ENCODE measurements around the gene ELL. TPM values are rescaled to one million over a fixed set of nuclear protein-coding genes. Genes with fewer than 3 reads are reported as not detected.

ELL gene
- total RNA-seq, 1 donor from 2014 or later = 11.0 TPM

DNA sequence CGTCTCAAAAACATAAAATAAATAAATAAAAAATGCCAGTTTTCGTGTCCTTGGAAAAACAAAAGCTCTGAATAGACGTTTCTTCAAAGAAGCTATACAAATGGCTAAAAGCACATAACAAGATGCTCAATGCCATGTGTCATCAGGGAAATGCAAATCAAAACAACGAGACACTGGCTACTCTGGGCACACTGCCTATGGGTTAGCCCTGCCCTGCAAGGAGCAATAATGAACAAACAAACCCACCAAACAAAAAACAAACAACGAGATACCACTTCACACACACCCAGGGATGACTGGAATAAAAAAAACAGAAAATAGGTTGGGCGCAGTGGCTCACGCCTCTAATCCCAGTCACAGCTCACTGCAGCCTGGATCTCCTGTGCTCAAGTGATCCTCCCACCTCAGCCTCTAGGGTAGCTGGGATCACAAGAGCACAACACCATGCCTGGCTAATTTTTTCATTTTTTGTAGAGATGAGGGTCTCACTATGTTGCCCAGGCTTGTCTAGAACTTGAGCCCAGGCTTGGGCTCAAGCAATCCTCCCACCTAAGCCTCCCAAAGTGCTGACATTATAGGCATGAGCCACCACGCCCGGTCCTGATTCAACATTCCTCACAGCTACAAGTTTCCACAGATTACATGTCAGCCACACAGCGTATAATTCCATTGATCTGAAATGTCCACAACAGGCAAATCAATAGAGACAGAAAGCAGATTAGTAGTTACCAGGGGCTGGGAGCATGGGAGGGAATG lies 68.4 kb downstream of the ELL start:
- Mint-ChIP-seq H3K9me3 (ENCODE audit: unreplicated experiment) (no peaks in the 10 kb centered on the region), H3K4me1 (ENCODE audit: unreplicated experiment) (no peaks in the 10 kb centered on the region), H3K27me3 (ENCODE audit: unreplicated experiment) (peaks cover 24% of the 10 kb centered on the region), H3K27ac (ENCODE audit: unreplicated experiment) (peak overlapping the region; percentile 23), H3K4me3 (ENCODE audit: unreplicated experiment) (no peak overlapping the region), H3K36me3 (ENCODE audit: low read depth, unreplicated experiment) (peaks cover 19% of the 10 kb centered on the region)
- DNase-seq (ENCODE audit: low spot score) = no peak
- TF ChIP-seq, protein P1, sequence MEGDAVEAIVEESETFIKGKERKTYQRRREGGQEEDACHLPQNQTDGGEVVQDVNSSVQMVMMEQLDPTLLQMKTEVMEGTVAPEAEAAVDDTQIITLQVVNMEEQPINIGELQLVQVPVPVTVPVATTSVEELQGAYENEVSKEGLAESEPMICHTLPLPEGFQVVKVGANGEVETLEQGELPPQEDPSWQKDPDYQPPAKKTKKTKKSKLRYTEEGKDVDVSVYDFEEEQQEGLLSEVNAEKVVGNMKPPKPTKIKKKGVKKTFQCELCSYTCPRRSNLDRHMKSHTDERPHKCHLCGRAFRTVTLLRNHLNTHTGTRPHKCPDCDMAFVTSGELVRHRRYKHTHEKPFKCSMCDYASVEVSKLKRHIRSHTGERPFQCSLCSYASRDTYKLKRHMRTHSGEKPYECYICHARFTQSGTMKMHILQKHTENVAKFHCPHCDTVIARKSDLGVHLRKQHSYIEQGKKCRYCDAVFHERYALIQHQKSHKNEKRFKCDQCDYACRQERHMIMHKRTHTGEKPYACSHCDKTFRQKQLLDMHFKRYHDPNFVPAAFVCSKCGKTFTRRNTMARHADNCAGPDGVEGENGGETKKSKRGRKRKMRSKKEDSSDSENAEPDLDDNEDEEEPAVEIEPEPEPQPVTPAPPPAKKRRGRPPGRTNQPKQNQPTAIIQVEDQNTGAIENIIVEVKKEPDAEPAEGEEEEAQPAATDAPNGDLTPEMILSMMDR (IDR thresholded peaks at IDR 0.05; ENCODE audit: unreplicated experiment) = no peak

GRCh38 chr19:18452386-18452785 lies 69.5 kb downstream of the ELL start:
- H3K27me3 Mint-ChIP-seq (ENCODE audit: unreplicated experiment) = peaks cover 24% of the 10 kb centered on the region
- no peaks in the 10 kb centered on the region for H3K4me1 Mint-ChIP-seq (ENCODE audit: unreplicated experiment)
- TF ChIP-seq, protein P1 (IDR thresholded peaks at IDR 0.05; ENCODE audit: unreplicated experiment) = no peak
- H3K36me3 Mint-ChIP-seq (ENCODE audit: low read depth, unreplicated experiment) = peaks cover 22% of the 10 kb centered on the region
- no peaks in the 10 kb centered on the region for H3K9me3 Mint-ChIP-seq (ENCODE audit: unreplicated experiment)
- DNase-seq (ENCODE audit: low spot score) = no peak
- no peak overlapping the region for H3K4me3 Mint-ChIP-seq (ENCODE audit: unreplicated experiment)
- H3K27ac Mint-ChIP-seq (ENCODE audit: unreplicated experiment) = no peak overlapping the region

DNA sequence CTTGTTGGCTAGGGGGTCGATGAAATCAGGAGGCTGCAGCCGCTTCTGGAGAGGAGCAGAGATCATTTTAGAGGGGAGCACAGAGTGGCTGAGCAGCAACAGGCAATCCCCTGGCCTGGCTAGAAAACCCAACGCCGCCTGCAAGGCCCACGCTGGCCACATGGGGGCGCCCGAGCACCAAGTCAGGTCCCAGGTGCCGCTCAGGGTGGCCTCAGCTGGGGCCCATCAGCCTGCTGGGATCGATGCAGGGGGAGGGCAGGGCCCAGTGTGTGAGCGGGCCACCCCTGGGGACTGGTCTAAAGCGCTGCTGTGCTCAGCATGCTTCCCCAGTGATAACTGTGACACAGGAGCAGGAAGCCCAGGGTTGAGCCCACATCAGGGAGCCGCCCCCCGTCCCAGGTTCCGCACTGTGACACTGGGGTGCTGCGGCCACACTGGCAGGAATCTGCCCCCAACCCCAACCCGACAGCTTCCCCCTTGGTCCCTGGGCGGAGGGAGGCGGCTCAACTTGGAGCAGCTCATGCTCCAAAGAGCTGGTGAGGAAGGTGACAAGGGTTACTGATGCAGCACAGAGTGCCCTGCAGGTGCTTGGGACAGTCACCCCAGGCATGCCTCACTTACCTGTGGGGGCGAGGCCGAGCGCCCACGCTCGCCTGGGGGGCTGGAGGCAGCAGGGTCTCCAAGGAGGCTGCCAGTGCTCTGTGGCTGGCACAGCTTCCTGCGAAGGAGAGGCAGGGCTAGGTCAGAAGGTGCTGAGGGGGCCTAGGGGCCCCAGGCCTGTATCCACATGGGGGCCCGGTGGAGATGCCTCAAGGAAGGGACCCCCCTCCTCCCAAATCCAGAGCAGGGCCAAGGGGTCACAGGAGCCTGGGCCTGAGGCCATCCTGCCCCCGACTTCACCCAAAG lies 70.7 kb downstream of the ELL start:
- H3K4me1 Mint-ChIP-seq (ENCODE audit: unreplicated experiment) = no peaks in the 10 kb centered on the region
- H3K27me3 Mint-ChIP-seq (ENCODE audit: unreplicated experiment) = peaks cover 18% of the 10 kb centered on the region
- H3K36me3 Mint-ChIP-seq (ENCODE audit: low read depth, unreplicated experiment) = peaks cover 17% of the 10 kb centered on the region
- no peaks in the 10 kb centered on the region for H3K9me3 Mint-ChIP-seq (ENCODE audit: unreplicated experiment)
- no peak overlapping the region for H3K27ac Mint-ChIP-seq (ENCODE audit: unreplicated experiment)
- TF ChIP-seq, protein P1 (IDR thresholded peaks at IDR 0.05; ENCODE audit: unreplicated experiment) = peak; percentile 97
- DNase-seq (ENCODE audit: low spot score) = peak; percentile 96
- no peak overlapping the region for H3K4me3 Mint-ChIP-seq (ENCODE audit: unreplicated experiment)

GRCh38 chr19:18450021-18450930 lies 71.6 kb downstream of the ELL start:
- no peak for DNase-seq (ENCODE audit: low spot score)
- Mint-ChIP-seq H3K4me3 (ENCODE audit: unreplicated experiment) (no peak overlapping the region), H3K4me1 (ENCODE audit: unreplicated experiment) (no peaks in the 10 kb centered on the region), H3K27ac (ENCODE audit: unreplicated experiment) (no peak overlapping the region), H3K9me3 (ENCODE audit: unreplicated experiment) (no peaks in the 10 kb centered on the region), H3K36me3 (ENCODE audit: low read depth, unreplicated experiment) (peaks cover 8% of the 10 kb centered on the region), H3K27me3 (ENCODE audit: unreplicated experiment) (peaks cover 16% of the 10 kb centered on the region)
- TF ChIP-seq, protein P1 (IDR thresholded peaks at IDR 0.05; ENCODE audit: unreplicated experiment) = no peak
